GM18511 (cell line): ENCODE data around the gene BMP7.

ENCODE experiments used
- ATAC-seq: cut with Tn5 transposase; IDR thresholded peaks from one replicate; pipeline ENCODE4 v1.9.1; 2021; ENCODE audit warnings: mild to moderate bottlenecking, moderate library complexity; ENCODE audit not compliant: unreplicated experiment

Gene BMP7

DNA sequence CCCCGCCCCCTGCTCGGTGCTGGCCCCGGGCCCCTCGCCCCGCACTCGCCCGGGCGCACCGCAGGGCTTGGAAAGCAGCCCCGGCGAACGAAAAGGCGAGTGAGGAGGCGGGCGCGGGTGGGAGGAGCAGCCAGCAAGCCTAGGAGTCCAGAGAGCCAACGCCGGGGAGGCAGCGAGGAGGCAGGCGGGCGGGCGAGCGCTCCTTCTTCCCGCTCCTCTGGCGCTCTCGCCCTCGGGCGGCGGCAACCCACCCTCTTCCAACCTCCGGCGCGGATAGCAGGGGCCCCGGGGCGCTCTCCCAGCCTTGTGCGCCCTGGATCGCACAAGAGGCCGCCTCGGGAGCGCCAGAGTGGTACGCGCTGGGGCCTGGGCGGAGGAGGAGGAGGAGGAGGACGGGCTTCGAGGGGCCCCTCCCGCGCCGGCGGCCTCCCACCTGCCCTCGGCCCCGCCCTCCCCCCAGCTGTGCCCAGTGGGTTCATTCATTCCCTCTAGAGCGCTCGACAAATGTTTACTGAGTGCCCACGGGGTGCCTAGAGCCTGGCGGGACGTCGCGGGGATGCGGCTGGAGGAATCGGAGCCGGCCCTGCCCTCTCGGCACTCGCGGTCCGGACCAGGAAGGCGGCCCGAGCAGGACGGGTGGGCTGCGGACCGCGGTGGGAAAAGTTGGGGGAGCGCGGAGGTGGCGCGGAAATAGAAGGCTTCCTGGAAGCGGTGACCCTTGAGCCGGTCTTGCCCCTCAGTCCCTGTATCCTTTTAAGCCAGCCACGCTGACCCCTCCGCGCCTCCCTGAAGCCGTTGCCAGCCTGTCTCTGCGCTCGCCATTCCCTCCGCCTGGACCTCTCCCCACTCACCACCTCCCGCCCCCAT, at the start of gene BMP7:
BMP7 (minus strand) TSS at position 351 of the 867 bp plus-strand sequence. CDS start 519 bp downstream, outside the sequence.
- ATAC-seq: no peak

DNA sequence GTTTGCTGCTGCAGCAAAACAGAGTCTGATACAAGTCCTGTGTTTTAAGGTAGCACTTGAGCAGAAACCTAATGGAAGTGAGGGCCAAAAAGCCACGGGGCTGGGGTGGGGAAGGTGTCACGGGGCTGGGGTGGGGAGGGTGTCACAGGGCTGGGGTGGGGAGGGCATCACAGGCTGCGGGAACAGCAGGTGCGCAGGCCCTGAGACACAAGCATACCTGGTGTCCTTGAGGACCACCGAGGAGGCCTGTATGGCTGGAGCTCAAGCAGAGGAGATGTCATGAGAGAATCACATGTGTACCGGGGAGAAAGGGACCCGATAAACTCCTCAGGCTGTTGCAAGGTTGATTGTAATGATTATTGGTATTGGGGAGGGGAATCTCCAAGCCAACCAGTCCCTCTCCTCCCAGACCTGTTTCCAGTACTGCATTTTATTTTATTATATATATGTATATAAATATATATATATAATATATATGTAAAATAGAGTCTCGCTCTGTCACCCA, 49.6 kb upstream of the BMP7 start:
- no peak for ATAC-seq

DNA sequence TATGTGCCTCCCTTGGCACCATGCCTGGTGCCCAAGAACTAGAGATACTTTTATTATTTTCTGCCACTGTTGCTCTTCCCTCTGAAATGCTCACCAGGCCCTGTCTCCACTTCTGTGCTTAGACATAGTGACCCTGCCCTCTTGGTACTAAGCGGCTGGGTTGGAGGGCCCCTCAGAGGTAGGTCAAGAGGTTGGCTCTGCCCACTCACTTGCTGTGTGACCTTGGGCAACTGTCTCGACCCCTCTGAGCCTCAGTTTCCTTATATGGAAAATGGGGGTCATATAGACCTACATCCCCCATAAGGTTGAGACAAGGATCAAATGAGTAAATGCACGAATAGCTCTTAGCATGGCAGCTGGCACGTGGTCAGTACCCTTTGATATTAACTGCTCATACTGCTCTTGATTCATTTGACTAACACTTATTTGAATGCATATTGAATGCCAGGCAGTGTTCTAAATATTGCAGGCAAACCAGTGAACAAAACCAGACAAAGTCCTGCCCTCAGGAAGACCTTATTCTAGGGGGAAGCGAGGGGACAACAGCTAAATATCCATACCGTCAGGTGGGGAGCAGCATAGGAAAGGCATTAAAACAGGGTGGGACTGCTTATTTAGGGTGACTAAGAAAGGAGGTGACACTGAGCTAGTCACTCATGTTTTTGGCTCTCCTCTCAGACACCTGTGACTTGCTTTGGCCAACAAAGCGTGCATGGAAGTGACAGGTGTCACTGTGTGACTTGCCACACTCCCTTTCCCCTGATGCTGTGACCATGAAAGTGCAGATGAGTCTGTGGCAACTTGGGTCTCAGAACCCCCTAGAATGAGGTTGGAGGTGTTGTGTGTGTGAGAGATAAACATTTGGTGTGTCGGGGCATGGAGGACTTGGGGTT, 48.9 kb upstream of the BMP7 start:
- ATAC-seq: no peak

GRCh38 chr20:57313951-57314350, 47.5 kb upstream of the BMP7 start:
- no peak for ATAC-seq

DNA sequence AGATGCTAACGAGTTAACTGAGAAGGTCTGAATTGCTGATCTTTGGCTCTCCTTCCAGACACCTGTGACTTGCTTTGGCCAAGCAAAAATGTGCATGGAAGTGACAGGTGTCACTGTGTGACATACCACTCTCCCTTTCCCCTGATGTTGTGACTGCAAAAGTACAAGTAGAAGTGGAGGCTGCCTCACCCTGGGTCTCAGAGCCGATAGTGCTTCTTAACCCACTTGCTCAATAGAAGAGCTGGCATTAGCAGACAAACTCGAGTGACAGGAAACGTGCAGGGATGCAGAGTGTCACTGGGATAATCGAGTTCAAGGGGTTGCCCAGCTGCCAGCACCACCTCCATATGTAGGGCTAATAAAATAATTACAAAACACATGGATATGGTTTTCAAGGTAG, 46.8 kb upstream of the BMP7 start:
- ATAC-seq: no peak

DNA sequence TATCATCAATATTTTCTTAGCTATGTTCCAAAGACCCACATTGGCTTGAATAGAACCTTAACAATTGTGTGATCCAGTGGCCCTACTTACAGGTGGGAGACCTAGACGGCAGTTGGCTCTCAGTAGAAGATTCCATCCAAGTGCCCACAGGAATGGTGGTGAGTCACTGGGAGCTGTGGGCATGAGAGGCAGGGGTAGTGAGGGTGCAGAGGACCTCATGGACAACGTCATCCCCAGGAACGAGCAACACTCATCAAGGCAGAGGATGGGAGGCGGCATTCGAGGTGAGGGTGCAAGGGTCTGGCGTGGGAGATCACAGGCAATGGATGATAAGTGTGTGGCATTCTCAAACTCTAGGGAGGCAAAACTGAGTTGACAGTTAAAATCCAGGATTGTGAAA, 45.7 kb upstream of the BMP7 start:
- ATAC-seq: no peak

DNA sequence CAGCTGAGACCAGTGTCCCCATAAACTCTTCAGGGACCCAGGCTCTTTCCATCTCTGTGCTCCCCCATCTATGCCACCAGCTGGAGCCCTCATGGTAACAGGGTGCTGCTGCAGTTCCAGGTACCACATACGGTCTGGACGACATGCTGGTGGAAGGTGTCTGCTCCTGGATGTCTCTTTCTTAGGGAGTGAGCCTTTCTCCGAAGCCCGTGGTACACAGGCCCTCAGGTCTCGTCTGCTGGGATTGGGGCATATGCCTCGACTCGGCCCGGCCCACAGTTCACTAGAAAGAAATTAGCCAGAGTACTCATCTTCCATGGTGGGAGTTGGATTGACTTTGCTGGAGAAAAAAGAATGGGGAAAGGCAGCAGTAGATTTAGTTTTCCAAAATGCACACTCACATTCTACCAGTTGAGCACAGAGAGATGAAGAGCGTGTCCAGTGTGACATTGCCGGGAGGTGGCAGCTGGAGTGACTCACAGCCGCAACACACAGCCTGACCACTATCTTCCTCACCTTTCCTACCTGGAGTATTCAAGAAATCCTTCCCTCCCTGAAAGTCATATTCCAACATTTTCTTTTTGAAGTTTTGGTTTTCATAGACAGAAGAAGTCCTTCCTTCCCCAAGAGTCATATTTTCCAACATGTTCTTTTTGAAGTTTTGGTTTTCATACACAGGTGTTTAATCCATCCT, 44.5 kb upstream of the BMP7 start:
- no peak for ATAC-seq

DNA sequence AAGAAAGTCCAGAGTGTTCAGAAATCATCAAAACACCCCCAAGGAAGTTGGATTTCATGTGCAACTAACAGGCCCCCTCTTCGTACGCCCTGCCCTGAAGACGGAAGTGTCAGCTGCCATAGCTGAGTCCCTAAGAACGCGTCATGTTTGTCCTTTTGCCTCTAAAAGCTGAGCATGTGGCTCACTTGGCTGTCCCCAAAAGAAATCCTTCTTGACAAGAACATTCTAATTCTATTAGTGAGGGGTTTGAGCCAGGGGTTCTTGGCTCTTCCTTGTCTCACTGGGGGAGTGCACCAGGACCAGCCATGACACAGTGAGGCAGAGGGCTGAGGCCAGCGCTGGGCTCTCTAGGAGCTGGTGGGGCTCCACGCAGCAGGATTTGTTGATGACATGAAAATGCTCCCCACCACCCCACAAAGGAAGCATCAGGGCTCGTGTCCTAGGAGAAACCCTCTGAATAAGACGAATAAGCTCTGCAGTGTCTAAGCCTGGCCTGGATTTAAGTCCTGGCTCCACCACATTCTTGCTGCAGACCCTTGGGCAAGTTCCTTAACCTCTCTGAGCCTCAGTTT, 43.2 kb upstream of the BMP7 start:
- ATAC-seq: no peak

DNA sequence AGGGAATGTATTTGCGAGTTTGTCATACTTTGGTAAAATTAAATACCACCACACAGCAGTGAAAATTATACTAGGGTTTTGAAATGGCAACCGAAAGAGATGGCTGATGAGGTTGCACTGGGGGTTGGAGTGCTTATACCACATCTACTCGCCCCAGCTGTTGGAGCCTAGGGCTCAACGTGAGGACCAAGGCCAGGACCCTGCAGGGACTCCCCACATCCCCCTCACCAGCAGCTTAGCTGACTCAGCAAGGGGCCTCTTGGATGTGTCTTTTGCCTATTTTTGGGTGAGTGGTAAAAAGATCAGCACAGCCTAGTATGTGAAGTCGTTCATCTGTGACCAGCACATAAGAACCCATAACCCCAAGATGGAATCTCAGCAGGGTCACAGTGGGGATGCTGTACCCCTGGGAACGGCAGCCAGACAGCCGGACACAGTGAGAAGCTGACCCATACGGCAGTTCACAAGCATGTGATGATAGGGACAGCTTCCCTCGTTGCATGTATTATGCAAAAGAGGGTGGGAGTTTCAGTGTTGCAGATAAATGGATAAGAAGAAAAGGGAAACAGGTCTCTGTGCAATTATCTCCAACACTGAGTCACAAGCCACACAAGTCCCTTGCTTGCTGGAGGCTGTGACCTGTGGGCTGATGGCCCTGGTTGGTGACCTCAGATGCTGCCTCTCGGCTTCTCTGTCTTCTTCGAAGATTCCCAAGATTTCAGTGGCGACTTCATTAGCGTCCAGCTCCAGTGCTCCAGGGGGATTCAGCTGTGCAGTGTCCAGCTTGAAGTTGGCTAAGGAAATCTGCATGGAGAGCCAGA, 42.2 kb upstream of the BMP7 start:
- ATAC-seq: no peak

DNA sequence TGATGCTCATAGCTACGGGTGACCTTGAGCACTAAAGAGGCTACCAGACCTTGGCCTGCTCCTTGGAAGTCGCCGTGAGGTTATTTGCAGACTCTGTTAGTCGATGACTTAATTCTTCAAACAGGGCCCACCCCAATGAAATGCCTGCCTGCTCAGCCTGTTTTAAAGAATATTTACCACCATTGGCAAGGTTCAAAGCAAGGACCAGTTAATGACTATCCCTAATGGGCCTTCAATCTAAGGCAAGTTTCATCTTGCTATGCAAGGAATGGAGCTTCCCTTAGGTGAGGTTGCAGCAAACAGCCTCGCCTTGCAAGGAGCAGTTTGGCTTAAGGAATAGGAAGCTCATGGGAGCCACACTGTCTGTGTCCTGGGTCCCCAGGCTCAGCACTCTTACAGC, 40.3 kb upstream of the BMP7 start:
- no peak for ATAC-seq

- no peak for ATAC-seq
Measured at GRCh38 chr20:57301026-57301425, 34.6 kb upstream of the BMP7 start.

DNA sequence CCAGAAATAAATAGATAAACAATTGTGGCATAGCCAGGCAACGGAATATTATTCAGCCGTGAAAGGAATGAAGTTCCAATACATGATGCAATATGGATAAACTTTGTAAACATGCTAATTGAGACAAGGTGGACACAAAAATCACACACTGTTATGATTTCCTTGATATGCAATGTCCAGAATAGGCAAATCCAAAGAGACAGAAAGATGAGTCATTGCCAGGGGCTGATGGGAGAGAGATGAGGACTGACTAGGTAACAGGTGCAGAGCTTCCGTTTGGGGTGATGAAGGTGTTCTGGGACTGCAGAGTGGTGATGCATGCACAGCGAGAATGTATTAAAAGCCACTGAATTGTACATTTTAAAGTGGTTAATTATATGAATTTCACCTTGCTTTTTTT, 32.0 kb upstream of the BMP7 start:
- ATAC-seq: no peak

DNA sequence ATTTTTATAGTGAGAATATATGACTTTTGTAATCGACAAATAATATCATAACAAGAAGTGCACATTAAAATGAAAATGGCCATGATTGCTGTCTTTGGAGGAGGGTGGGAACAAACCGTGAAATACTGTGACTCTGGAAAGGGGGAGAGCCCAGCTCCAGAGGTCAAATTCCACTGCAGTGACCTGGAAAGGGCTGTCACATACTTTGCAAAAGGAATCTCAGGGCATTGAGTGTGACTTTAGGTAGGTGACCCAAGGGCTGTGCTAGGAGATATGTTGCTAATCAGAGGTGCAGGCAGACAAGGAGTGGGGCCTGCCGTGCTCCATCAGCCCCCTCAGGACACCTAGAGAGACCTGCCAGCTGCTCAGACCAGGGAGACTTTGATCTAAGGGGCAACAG, 28.1 kb upstream of the BMP7 start:
- ATAC-seq: no peak

GRCh38 chr20:57293995-57294394, 27.6 kb upstream of the BMP7 start:
- ATAC-seq: no peak

DNA sequence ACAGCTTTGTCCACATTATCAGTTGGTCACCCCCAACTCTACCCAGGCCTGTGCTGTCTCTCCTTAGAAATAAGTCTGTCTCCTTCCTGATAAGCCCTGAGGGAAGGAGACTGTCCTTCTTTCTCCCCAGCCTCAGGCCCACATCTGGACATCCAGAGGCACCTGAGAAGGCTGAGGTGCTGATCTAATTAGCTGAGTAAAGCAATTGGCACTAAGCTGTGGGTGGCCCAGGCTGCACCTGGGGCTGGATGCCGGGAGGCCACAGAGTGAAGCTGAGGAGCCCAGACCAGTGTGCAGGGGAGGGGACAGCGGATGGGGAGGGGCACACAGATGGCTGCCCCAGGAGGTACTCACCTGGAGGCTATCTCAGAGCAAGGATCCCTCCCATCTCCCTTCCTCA, 26.2 kb upstream of the BMP7 start:
- ATAC-seq: no peak

DNA sequence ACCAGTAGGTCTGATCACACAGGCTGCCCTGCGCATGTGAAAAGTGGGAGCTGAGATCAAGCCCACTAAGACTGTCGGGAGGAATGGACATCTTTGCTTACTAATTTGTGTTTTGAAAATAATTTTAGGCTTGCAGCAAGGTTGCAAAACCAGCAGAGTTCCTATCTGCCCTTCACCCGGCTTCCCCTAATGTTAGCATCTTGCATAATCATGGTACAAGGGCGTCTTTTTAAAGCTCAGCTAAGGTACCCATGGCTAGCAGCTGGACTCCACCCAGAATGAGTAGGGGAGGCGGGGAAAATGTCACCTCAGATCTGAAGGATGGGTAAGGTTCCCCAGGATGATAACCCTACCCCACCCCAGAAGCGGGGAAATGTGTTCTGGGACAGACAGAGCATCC, 25.3 kb upstream of the BMP7 start:
- no peak for ATAC-seq

- no peak for ATAC-seq
Measured at GRCh38 chr20:57291003-57291402, 24.6 kb upstream of the BMP7 start.

DNA sequence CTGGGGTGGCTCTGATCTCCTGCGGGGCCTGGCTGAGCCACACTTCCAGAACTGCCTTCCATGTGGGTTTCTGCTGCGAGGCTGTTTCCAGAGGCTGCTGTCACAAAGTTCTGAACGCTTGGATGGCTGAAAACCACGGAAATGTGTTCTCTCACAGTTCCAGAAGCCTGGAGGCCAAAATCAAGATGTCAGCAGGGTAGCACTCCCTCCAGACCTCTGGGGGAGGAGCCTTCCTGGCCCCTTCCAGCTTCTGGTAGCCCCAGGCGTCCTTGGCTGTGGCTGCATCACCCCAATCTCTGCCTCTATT, 23.7 kb upstream of the BMP7 start:
- no peak for ATAC-seq

GRCh38 chr20:57289391-57290177, 23.1 kb upstream of the BMP7 start:
- no peak for ATAC-seq
